ENCODE data around the gene MAG. TPM values are rescaled to one million over a fixed set of nuclear protein-coding genes. Genes with fewer than 3 reads are reported as not detected.

Gene MAG
- total and polyA plus RNA-seq, 2 donors (not counting 1 experiment from before 2014, with no cell fraction given), result 0.50 TPM; not detected in 1

- peaks cover 3% of the 10 kb centered on the region for H3K27me3 ChIP-seq (ENCODE audit: control insufficient read depth, insufficient read depth, low read length)
- TF ChIP-seq EZH2 (IDR thresholded peaks at IDR 0.05; ENCODE audit: low read length, missing control alignments) (no peak), CTCF (conservative IDR thresholded peaks at IDR 0.05 in 1 of 2, IDR thresholded peaks at IDR 0.05 in 1 of 2; ENCODE audit: low read depth in 1 of 2, low read length in 2 of 2) (no peak)
- no peak overlapping the region for H3K27ac ChIP-seq (ENCODE audit: insufficient read depth, low read length)
- no peak overlapping the region for H3K9ac ChIP-seq (ENCODE audit: insufficient read depth, low read length)
- no peak overlapping the region for H3K4me3 ChIP-seq (replicated peaks in 1 of 4; ENCODE audit: control extremely low read depth in 1 of 4, insufficient read depth in 1 of 4, low read depth in 3 of 4, low read length in 4 of 4)
- no peaks in the 10 kb centered on the region for H3K79me2 ChIP-seq (ENCODE audit: control insufficient read depth, insufficient read depth, low read length)
- no peak for DNase-seq (ENCODE audit: low read depth in 2 of 2)
- H3K36me3 ChIP-seq (ENCODE audit: control insufficient read depth, insufficient read depth, low read length), result no peaks in the 10 kb centered on the region
- no peaks in the 10 kb centered on the region for H3K9me3 ChIP-seq (ENCODE audit: control insufficient read depth, insufficient read depth, low read depth, low read length)
- H3K4me1 ChIP-seq (ENCODE audit: control insufficient read depth, extremely low read depth, insufficient read depth, low read length), result no peaks in the 10 kb centered on the region
- H4K20me1 ChIP-seq (ENCODE audit: control insufficient read depth, extremely low read depth, insufficient read depth, low read length), result no peaks in the 10 kb centered on the region
- H2AFZ ChIP-seq (ENCODE audit: low read length), result no peak overlapping the region
- no peak overlapping the region for H3K4me2 ChIP-seq (ENCODE audit: extremely low read depth, insufficient read depth, low read length)
Measured at GRCh38 chr19:35298561-35298972, 6.6 kb downstream of the MAG start.

- TF ChIP-seq EZH2 (IDR thresholded peaks at IDR 0.05; ENCODE audit: low read length, missing control alignments) (no peak), CTCF (conservative IDR thresholded peaks at IDR 0.05 in 1 of 2, IDR thresholded peaks at IDR 0.05 in 1 of 2; ENCODE audit: low read depth in 1 of 2, low read length in 2 of 2) (no peak)
- Histone ChIP-seq H3K4me1 (ENCODE audit: control insufficient read depth, extremely low read depth, insufficient read depth, low read length) (no peaks in the 10 kb centered on the region), H3K4me2 (ENCODE audit: extremely low read depth, insufficient read depth, low read length) (no peak overlapping the region), H3K79me2 (ENCODE audit: control insufficient read depth, insufficient read depth, low read length) (no peaks in the 10 kb centered on the region), H3K9ac (ENCODE audit: insufficient read depth, low read length) (no peak overlapping the region), H3K36me3 (ENCODE audit: control insufficient read depth, insufficient read depth, low read length) (no peaks in the 10 kb centered on the region), H4K20me1 (ENCODE audit: control insufficient read depth, extremely low read depth, insufficient read depth, low read length) (no peaks in the 10 kb centered on the region), H3K27me3 (ENCODE audit: control insufficient read depth, insufficient read depth, low read length) (peaks cover 2% of the 10 kb centered on the region), H3K9me3 (ENCODE audit: control insufficient read depth, insufficient read depth, low read depth, low read length) (no peaks in the 10 kb centered on the region), H3K4me3 (replicated peaks in 1 of 4; ENCODE audit: control extremely low read depth in 1 of 4, insufficient read depth in 1 of 4, low read depth in 3 of 4, low read length in 4 of 4) (no peak overlapping the region), H3K27ac (ENCODE audit: insufficient read depth, low read length) (no peak overlapping the region), H2AFZ (ENCODE audit: low read length) (no peak overlapping the region)
- DNase-seq (ENCODE audit: low read depth in 2 of 2), result no peak
Measured at GRCh38 chr19:35299523-35300338, 7.8 kb downstream of the MAG start.

DNA sequence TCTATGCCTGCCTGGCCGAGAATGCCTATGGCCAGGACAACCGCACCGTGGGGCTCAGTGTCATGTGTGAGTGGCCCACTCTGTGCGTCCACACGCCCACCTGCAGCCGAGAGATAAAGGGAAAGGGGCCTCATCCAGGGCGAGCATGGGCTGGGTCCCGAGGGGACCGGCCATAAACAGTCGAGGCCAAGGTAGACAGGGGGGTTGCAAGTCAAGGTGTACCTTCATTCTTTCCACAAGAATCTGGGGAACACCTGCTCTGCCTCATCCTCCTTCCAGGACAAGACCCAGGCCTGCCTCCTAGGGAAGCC, 8.3 kb downstream of the MAG start:
- Histone ChIP-seq H4K20me1 (ENCODE audit: control insufficient read depth, extremely low read depth, insufficient read depth, low read length) (no peaks in the 10 kb centered on the region), H3K4me3 (replicated peaks in 1 of 4; ENCODE audit: control extremely low read depth in 1 of 4, insufficient read depth in 1 of 4, low read depth in 3 of 4, low read length in 4 of 4) (no peak overlapping the region), H3K4me1 (ENCODE audit: control insufficient read depth, extremely low read depth, insufficient read depth, low read length) (no peaks in the 10 kb centered on the region), H2AFZ (ENCODE audit: low read length) (no peak overlapping the region), H3K9ac (ENCODE audit: insufficient read depth, low read length) (no peak overlapping the region), H3K36me3 (ENCODE audit: control insufficient read depth, insufficient read depth, low read length) (no peaks in the 10 kb centered on the region), H3K27ac (ENCODE audit: insufficient read depth, low read length) (no peak overlapping the region), H3K9me3 (ENCODE audit: control insufficient read depth, insufficient read depth, low read depth, low read length) (no peaks in the 10 kb centered on the region), H3K4me2 (ENCODE audit: extremely low read depth, insufficient read depth, low read length) (no peak overlapping the region), H3K79me2 (ENCODE audit: control insufficient read depth, insufficient read depth, low read length) (no peaks in the 10 kb centered on the region), H3K27me3 (ENCODE audit: control insufficient read depth, insufficient read depth, low read length) (peaks cover 2% of the 10 kb centered on the region)
- TF ChIP-seq CTCF (conservative IDR thresholded peaks at IDR 0.05 in 1 of 2, IDR thresholded peaks at IDR 0.05 in 1 of 2; ENCODE audit: low read depth in 1 of 2, low read length in 2 of 2), result no peak
- no peak for TF ChIP-seq EZH2 (IDR thresholded peaks at IDR 0.05; ENCODE audit: low read length, missing control alignments)
- DNase-seq (ENCODE audit: low read depth in 2 of 2), result no peak

All from fibroblast of lung (primary cell).